ENCODE measurements around the gene WDR59.

Gene WDR59

GRCh38 chr16:74825941-74826340 is 159.0 kb downstream of the WDR59 start:
- H3K27me3 ChIP-seq: no peaks in the 10 kb centered on the region
- H3K36me3 ChIP-seq: no peaks in the 10 kb centered on the region
- H3K4me1 ChIP-seq (ENCODE audit: control insufficient read depth in 1 of 2, insufficient read depth in 1 of 2, low read depth in 1 of 2, low read length in 1 of 2): no peaks in the 10 kb centered on the region
- H3K4me3 ChIP-seq (ENCODE audit: low read depth in 1 of 2, low read length in 1 of 2): no peak overlapping the region
- no peak overlapping the region for H3K27ac ChIP-seq
- H3K9me3 ChIP-seq: no peaks in the 10 kb centered on the region
- TF ChIP-seq, protein P1, sequence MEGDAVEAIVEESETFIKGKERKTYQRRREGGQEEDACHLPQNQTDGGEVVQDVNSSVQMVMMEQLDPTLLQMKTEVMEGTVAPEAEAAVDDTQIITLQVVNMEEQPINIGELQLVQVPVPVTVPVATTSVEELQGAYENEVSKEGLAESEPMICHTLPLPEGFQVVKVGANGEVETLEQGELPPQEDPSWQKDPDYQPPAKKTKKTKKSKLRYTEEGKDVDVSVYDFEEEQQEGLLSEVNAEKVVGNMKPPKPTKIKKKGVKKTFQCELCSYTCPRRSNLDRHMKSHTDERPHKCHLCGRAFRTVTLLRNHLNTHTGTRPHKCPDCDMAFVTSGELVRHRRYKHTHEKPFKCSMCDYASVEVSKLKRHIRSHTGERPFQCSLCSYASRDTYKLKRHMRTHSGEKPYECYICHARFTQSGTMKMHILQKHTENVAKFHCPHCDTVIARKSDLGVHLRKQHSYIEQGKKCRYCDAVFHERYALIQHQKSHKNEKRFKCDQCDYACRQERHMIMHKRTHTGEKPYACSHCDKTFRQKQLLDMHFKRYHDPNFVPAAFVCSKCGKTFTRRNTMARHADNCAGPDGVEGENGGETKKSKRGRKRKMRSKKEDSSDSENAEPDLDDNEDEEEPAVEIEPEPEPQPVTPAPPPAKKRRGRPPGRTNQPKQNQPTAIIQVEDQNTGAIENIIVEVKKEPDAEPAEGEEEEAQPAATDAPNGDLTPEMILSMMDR (IDR thresholded peaks at IDR 0.05): no peak

GRCh38 chr16:74825016-74825415 is 159.9 kb downstream of the WDR59 start:
- Histone ChIP-seq H3K9me3 (no peaks in the 10 kb centered on the region), H3K4me3 (ENCODE audit: low read depth in 1 of 2, low read length in 1 of 2) (no peak overlapping the region), H3K36me3 (no peaks in the 10 kb centered on the region), H3K27me3 (no peaks in the 10 kb centered on the region), H3K4me1 (ENCODE audit: control insufficient read depth in 1 of 2, insufficient read depth in 1 of 2, low read depth in 1 of 2, low read length in 1 of 2) (no peaks in the 10 kb centered on the region), H3K27ac (no peak overlapping the region)
- TF ChIP-seq, protein P1 (IDR thresholded peaks at IDR 0.05): no peak

All from neutrophil (primary cell).